Esophagus squamous epithelium (tissue), 4 donors: ENCODE results near the gene TSSK2.

Experiments used
- POLR2A ChIP-seq, 4 donors: fragments of 450-650 bp; IDR thresholded peaks; one replicate each; pipeline ENCODE4 v1.6.1; 2017; ENCODE audit warnings: antibody characterized with exemption in 4 of 4, mild to moderate bottlenecking in 4 of 4, moderate library complexity in 3 of 4
- TF ChIP-seq, protein P1 (sequence below), 6 experiments: fragments of 450-650 bp in 4 of 6; fragments of 200-600 bp in 2 of 6; sonication (generic) in 2 of 6; IDR thresholded peaks; one replicate each; pipeline ENCODE4 v1.5.1; 2016 to 2019; ENCODE audit warnings: antibody characterized with exemption in 6 of 6, mild to moderate bottlenecking in 4 of 6, moderate library complexity in 4 of 6

DNA sequence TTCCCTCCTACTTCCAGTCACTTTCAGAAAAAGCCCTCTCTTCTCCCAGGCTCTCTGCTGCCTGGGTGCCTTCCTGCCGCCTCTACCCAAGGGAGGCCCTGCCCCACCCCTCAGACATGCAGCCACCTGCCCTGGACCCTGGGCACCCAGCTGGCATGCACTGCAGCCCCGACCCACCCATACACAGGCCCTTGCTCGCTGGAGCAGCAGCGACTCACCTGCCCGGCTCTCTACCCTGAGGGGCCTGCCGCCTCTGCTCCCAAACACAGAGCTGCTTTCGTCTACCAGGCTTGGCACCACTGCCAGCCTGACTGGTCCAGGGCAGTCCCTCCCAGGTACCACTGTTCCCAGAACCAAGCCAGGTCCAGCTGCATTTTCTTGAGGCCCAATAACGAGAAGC is 1.2 kb upstream of the TSSK2 start:
- TF ChIP-seq, protein P1, sequence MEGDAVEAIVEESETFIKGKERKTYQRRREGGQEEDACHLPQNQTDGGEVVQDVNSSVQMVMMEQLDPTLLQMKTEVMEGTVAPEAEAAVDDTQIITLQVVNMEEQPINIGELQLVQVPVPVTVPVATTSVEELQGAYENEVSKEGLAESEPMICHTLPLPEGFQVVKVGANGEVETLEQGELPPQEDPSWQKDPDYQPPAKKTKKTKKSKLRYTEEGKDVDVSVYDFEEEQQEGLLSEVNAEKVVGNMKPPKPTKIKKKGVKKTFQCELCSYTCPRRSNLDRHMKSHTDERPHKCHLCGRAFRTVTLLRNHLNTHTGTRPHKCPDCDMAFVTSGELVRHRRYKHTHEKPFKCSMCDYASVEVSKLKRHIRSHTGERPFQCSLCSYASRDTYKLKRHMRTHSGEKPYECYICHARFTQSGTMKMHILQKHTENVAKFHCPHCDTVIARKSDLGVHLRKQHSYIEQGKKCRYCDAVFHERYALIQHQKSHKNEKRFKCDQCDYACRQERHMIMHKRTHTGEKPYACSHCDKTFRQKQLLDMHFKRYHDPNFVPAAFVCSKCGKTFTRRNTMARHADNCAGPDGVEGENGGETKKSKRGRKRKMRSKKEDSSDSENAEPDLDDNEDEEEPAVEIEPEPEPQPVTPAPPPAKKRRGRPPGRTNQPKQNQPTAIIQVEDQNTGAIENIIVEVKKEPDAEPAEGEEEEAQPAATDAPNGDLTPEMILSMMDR (IDR thresholded peaks at IDR 0.05), result no peak
- no peak for TF ChIP-seq POLR2A (IDR thresholded peaks at IDR 0.05)
